ENCODE data around the gene KLRB1.
"Not testable (repeated sequence)": the region's sequence is repeated elsewhere in the genome, so short reads cannot be mapped to it uniquely, and the experiment has no call there.

Gene KLRB1

GRCh38 chr12:9606247-9606646 is 1.5 kb downstream of the KLRB1 start:
- Mint-ChIP-seq H3K36me3 (ENCODE audit: low read depth) (peaks cover 11% of the 10 kb centered on the region), H3K27ac (peak overlapping the region; percentile 34), H3K4me1 (ENCODE audit: low read depth) (peaks cover 32% of the 10 kb centered on the region), H3K9me3 (peaks cover 2% of the 10 kb centered on the region), H3K27me3 (no peaks in the 10 kb centered on the region), H3K4me3 (peak overlapping the region; percentile 35)
- no peak for DNase-seq

GRCh38 chr12:9605483-9605882 is 2.2 kb downstream of the KLRB1 start:
- Mint-ChIP-seq H3K36me3 (ENCODE audit: low read depth) (peaks cover 12% of the 10 kb centered on the region), H3K9me3 (no peaks in the 10 kb centered on the region), H3K27me3 (no peaks in the 10 kb centered on the region), H3K4me3 (peak overlapping the region; percentile 35), H3K27ac (peak overlapping the region; percentile 19), H3K4me1 (ENCODE audit: low read depth) (peaks cover 24% of the 10 kb centered on the region)
- DNase-seq, result no peak

- Mint-ChIP-seq H3K9me3 (no peaks in the 10 kb centered on the region), H3K4me1 (ENCODE audit: low read depth) (peaks cover 15% of the 10 kb centered on the region), H3K27ac (no peak overlapping the region), H3K4me3 (no peak overlapping the region), H3K27me3 (no peaks in the 10 kb centered on the region), H3K36me3 (ENCODE audit: low read depth) (peaks cover 5% of the 10 kb centered on the region)
- no peak for DNase-seq
These were observed 3.4 kb downstream of the KLRB1 start for GRCh38 chr12:9604287-9604686.

- not testable (repeated sequence) for DNase-seq; H3K4me1 Mint-ChIP-seq (ENCODE audit: low read depth); H3K9me3 Mint-ChIP-seq; H3K36me3 Mint-ChIP-seq (ENCODE audit: low read depth); H3K27me3 Mint-ChIP-seq; H3K27ac Mint-ChIP-seq; H3K4me3 Mint-ChIP-seq
These were observed 7.3 kb downstream of the KLRB1 start for GRCh38 chr12:9600426-9600825.

GRCh38 chr12:9598363-9598762 is 9.4 kb downstream of the KLRB1 start:
- Mint-ChIP-seq H3K4me1 (ENCODE audit: low read depth) (no peaks in the 10 kb centered on the region), H3K4me3 (no peak overlapping the region), H3K27ac (no peak overlapping the region), H3K36me3 (ENCODE audit: low read depth) (peaks cover 5% of the 10 kb centered on the region), H3K27me3 (no peaks in the 10 kb centered on the region), H3K9me3 (no peaks in the 10 kb centered on the region)
- no peak for DNase-seq

- Mint-ChIP-seq H3K36me3 (ENCODE audit: low read depth) (peaks cover 5% of the 10 kb centered on the region), H3K27ac (no peak overlapping the region), H3K27me3 (no peaks in the 10 kb centered on the region), H3K4me1 (ENCODE audit: low read depth) (no peaks in the 10 kb centered on the region), H3K9me3 (no peaks in the 10 kb centered on the region), H3K4me3 (no peak overlapping the region)
- no peak for DNase-seq
These were observed 10.4 kb downstream of the KLRB1 start for GRCh38 chr12:9597365-9597764.

- Mint-ChIP-seq H3K4me3 (no peak overlapping the region), H3K36me3 (ENCODE audit: low read depth) (no peaks in the 10 kb centered on the region), H3K27me3 (no peaks in the 10 kb centered on the region), H3K27ac (no peak overlapping the region), H3K9me3 (no peaks in the 10 kb centered on the region), H3K4me1 (ENCODE audit: low read depth) (no peaks in the 10 kb centered on the region)
- no peak for DNase-seq
These were observed 17.3 kb downstream of the KLRB1 start for GRCh38 chr12:9590441-9590840.

GRCh38 chr12:9588749-9589148 is 19.0 kb downstream of the KLRB1 start:
- Mint-ChIP-seq H3K27ac (no peak overlapping the region), H3K27me3 (no peaks in the 10 kb centered on the region), H3K36me3 (ENCODE audit: low read depth) (no peaks in the 10 kb centered on the region), H3K4me1 (ENCODE audit: low read depth) (no peaks in the 10 kb centered on the region), H3K9me3 (no peaks in the 10 kb centered on the region), H3K4me3 (no peak overlapping the region)
- DNase-seq, result no peak

GRCh38 chr12:9587987-9588600 is 19.6 kb downstream of the KLRB1 start:
- Mint-ChIP-seq H3K4me1 (ENCODE audit: low read depth) (no peaks in the 10 kb centered on the region), H3K27ac (no peak overlapping the region), H3K27me3 (no peaks in the 10 kb centered on the region), H3K9me3 (no peaks in the 10 kb centered on the region), H3K36me3 (ENCODE audit: low read depth) (no peaks in the 10 kb centered on the region), H3K4me3 (no peak overlapping the region)
- DNase-seq, result no peak

GRCh38 chr12:9577729-9578128 is 30.0 kb downstream of the KLRB1 start:
- H3K27ac Mint-ChIP-seq; DNase-seq; H3K9me3 Mint-ChIP-seq; H3K27me3 Mint-ChIP-seq; H3K36me3 Mint-ChIP-seq (ENCODE audit: low read depth); H3K4me3 Mint-ChIP-seq; H3K4me1 Mint-ChIP-seq (ENCODE audit: low read depth): not testable (repeated sequence)

GRCh38 chr12:9567151-9567550 is 40.6 kb downstream of the KLRB1 start:
- not testable (repeated sequence) for H3K27ac Mint-ChIP-seq

GRCh38 chr12:9566113-9566512 is 41.6 kb downstream of the KLRB1 start:
- H3K9me3 Mint-ChIP-seq; H3K36me3 Mint-ChIP-seq (ENCODE audit: low read depth); H3K27ac Mint-ChIP-seq; H3K4me1 Mint-ChIP-seq (ENCODE audit: low read depth); H3K27me3 Mint-ChIP-seq; DNase-seq; H3K4me3 Mint-ChIP-seq: not testable (repeated sequence)

More at GRCh38 chr12:9567151-9567550, 40.6 kb downstream of the KLRB1 start:
- not testable (repeated sequence) for DNase-seq; H3K27me3 Mint-ChIP-seq; H3K4me1 Mint-ChIP-seq (ENCODE audit: low read depth); H3K9me3 Mint-ChIP-seq; H3K36me3 Mint-ChIP-seq (ENCODE audit: low read depth); H3K4me3 Mint-ChIP-seq

GRCh38 chr12:9564418-9564817 is 43.3 kb downstream of the KLRB1 start:
- not testable (repeated sequence) for H3K9me3 Mint-ChIP-seq; H3K27me3 Mint-ChIP-seq; H3K36me3 Mint-ChIP-seq (ENCODE audit: low read depth); DNase-seq; H3K4me1 Mint-ChIP-seq (ENCODE audit: low read depth); H3K4me3 Mint-ChIP-seq; H3K27ac Mint-ChIP-seq

GRCh38 chr12:9562841-9563453 is 44.8 kb downstream of the KLRB1 start:
- not testable (repeated sequence) for H3K9me3 Mint-ChIP-seq; H3K27me3 Mint-ChIP-seq; H3K4me1 Mint-ChIP-seq (ENCODE audit: low read depth); H3K27ac Mint-ChIP-seq; H3K36me3 Mint-ChIP-seq (ENCODE audit: low read depth); H3K4me3 Mint-ChIP-seq; DNase-seq

GRCh38 chr12:9545489-9545888 is 62.2 kb downstream of the KLRB1 start:
- H3K9me3 Mint-ChIP-seq; H3K27me3 Mint-ChIP-seq; H3K4me1 Mint-ChIP-seq (ENCODE audit: low read depth); H3K4me3 Mint-ChIP-seq; DNase-seq; H3K36me3 Mint-ChIP-seq (ENCODE audit: low read depth); H3K27ac Mint-ChIP-seq: not testable (repeated sequence)

All from activated T-cell treated with anti-CD3 and anti-CD28 coated beads, Interleukin-2, amount 50 U/mL, for 24 hours (primary cell).